OCI-LY7 (cell line): ENCODE results near the gene MTERF1. TPM values are rescaled to one million over a fixed set of nuclear protein-coding genes. Genes with fewer than 3 reads are reported as not detected.

Experiments used
- BruUV-seq: library from RNA; stranded (reverse); fragments of 400-500 nt; replicated peaks from 2 replicates; lab custom pipeline; 2021; lab: Mats Ljungman, UMichigan
- CTCF ChIA-PET: fragments of 300-600 bp; sonication (Branson Sonifier 250); formaldehyde crosslinking; loops from one replicate; lab custom pipeline; 2022; ENCODE audit warnings: antibody characterized with exemption; ENCODE audit not compliant: unreplicated experiment; lab: Charles Lee
- POLR2A ChIA-PET: fragments of 300-600 bp; sonication (Branson Sonifier 250); formaldehyde crosslinking; loops from one replicate; lab custom pipeline; 2022; ENCODE audit warnings: antibody characterized with exemption; lab: Charles Lee
- DNase-seq: peaks from one replicate; pipeline ENCODE4 v3.0.0-alpha.2; 2015; ENCODE audit warnings: low spot score
- H2AFZ ChIP-seq: fragments of 200-600 bp; sonication (generic), shearing (Covaris generic); 2 replicates; pipeline ENCODE4 v1.6.1; 2014; ENCODE audit warnings: mild to moderate bottlenecking, antibody characterized with exemption, low read length, moderate library complexity
- H3K27ac ChIP-seq: fragments of 200-600 bp; sonication (generic); 2 replicates; pipeline ENCODE4 v1.5.1; 2014; ENCODE audit warnings: mixed run types, low read depth, mild to moderate bottlenecking, moderate library complexity, low read length, inconsistent platforms; ENCODE audit not compliant: poor library complexity, severe bottlenecking
- H3K36me3 ChIP-seq: fragments of 200-600 bp; sonication (generic); 2 replicates; pipeline ENCODE4 v1.6.1; 2014; ENCODE audit warnings: mild to moderate bottlenecking, antibody characterized with exemption, low read length, moderate library complexity, mixed read lengths; ENCODE audit not compliant: insufficient read depth
- H3K4me1 ChIP-seq: fragments of 200-600 bp; sonication (generic); 2 replicates; pipeline ENCODE4 v1.5.1; 2014; ENCODE audit warnings: mild to moderate bottlenecking, low read length; ENCODE audit not compliant: insufficient read depth, poor library complexity, severe bottlenecking
- H3K4me2 ChIP-seq: fragments of 200-600 bp; sonication (generic); 2 replicates; pipeline ENCODE4 v1.6.1; 2014; ENCODE audit warnings: mild to moderate bottlenecking, low read length
- H3K4me3 ChIP-seq: fragments of 200-600 bp; sonication (generic); 2 replicates; pipeline ENCODE4 v1.5.1; 2014; ENCODE audit warnings: mild to moderate bottlenecking, low read depth, low read length; ENCODE audit not compliant: poor library complexity, severe bottlenecking
- H3K79me2 ChIP-seq: fragments of 200-600 bp; sonication (generic); 2 replicates; pipeline ENCODE4 v1.6.1; 2016; ENCODE audit warnings: low read depth, mild to moderate bottlenecking, low read length, moderate library complexity, mixed read lengths; ENCODE audit not compliant: insufficient read depth
- H3K9me2 ChIP-seq: fragments of 200-600 bp; sonication (generic); 2 replicates; pipeline ENCODE4 v1.6.1; 2016; ENCODE audit warnings: mild to moderate bottlenecking, low read length, mixed read lengths; ENCODE audit not compliant: insufficient read depth
- H3K9me3 ChIP-seq: fragments of 200-600 bp; sonication (generic); 2 replicates; pipeline ENCODE4 v1.6.1; 2014; ENCODE audit warnings: mild to moderate bottlenecking, mixed run types, low read length, mixed read lengths
- H4K20me1 ChIP-seq: fragments of 200-600 bp; sonication (generic); 2 replicates; pipeline ENCODE4 v1.6.1; 2014; ENCODE audit warnings: mild to moderate bottlenecking, antibody characterized with exemption, low read length, moderate library complexity, mixed read lengths; ENCODE audit not compliant: insufficient read depth
- CTCF ChIP-seq: fragments of 200-600 bp; sonication (generic); conservative IDR thresholded peaks from 2 replicates; pipeline ENCODE4 v1.5.1; 2014; ENCODE audit warnings: mild to moderate bottlenecking, antibody characterized with exemption, low read length, moderate library complexity, mixed read lengths
- EZH2phosphoT487 ChIP-seq: fragments of 200-600 bp; sonication (generic); IDR thresholded peaks from 2 replicates; pipeline ENCODE4 v1.6.1; 2018; ENCODE audit warnings: low read depth, borderline replicate concordance, mild to moderate bottlenecking, mixed run types, antibody characterized with exemption, low read length, moderate library complexity, mixed read lengths
- intact Hi-C: fragments of 100-400 bp; cut with micrococcal nuclease; formaldehyde crosslinking; loops from one replicate; pipeline ENCODE4 v1.10.0; 2022; ENCODE audit not compliant: unreplicated experiment
- total RNA-seq, 2 experiments: library from RNA; depleted of rRNA in 1 of 2; stranded (reverse); fragments of >200 nt in 1 of 2; shearing (Covaris generic) in 1 of 2; gene quantifications; 2 replicates each; pipeline ENCODE4 v1.2.3, GENCODE V29; 2014 to 2022

Gene MTERF1
- total RNA-seq, 2 experiments from 2014 or later: 12.6 to 21.4 TPM

- H3K4me2 ChIP-seq: no peak overlapping the region
- no peak overlapping the region for H3K27ac ChIP-seq
- peaks cover 5% of the 10 kb centered on the region; the same call in 1 of the 2 replicates for H3K9me3 ChIP-seq
- ChIA-PET POLR2A (interaction anchor here (0.7 kb wide), 1 partner anchor 1292 kb away, joined by 3 read pairs; no protein-coding TSS in a partner anchor), CTCF (no interaction called here)
- no peak for TF ChIP-seq EZH2phosphoT487
- no peak for TF ChIP-seq CTCF
- H3K9me2 ChIP-seq: no peaks in the 10 kb centered on the region
- H4K20me1 ChIP-seq: no peaks in the 10 kb centered on the region
- no peak overlapping the region for H3K4me3 ChIP-seq
- no TSS peak for BruUV-seq
- no peaks in the 10 kb centered on the region for H3K36me3 ChIP-seq
- H3K79me2 ChIP-seq: no peaks in the 10 kb centered on the region
- DNase-seq: no peak
- H2AFZ ChIP-seq: no peak overlapping the region
- intact Hi-C loops: no loop called here
- peaks cover 10% of the 10 kb centered on the region for H3K4me1 ChIP-seq
Measured at GRCh38 chr7:91847231-91847630, 33.3 kb downstream of the MTERF1 start.

- DNase-seq: no peak
- no peak for TF ChIP-seq EZH2phosphoT487
- Histone ChIP-seq H3K36me3 (no peaks in the 10 kb centered on the region), H2AFZ (no peak overlapping the region), H3K9me2 (no peaks in the 10 kb centered on the region), H3K9me3 (peaks cover 5% of the 10 kb centered on the region; the same call in 1 of the 2 replicates), H3K4me3 (no peak overlapping the region), H3K4me2 (no peak overlapping the region), H3K27ac (no peak overlapping the region), H4K20me1 (no peaks in the 10 kb centered on the region), H3K79me2 (no peaks in the 10 kb centered on the region), H3K4me1 (peaks cover 10% of the 10 kb centered on the region)
- ChIA-PET POLR2A (interaction anchor here (0.6 to 0.7 kb wide), 2 partner anchors 95 to 1292 kb away, joined by 3 to 4 read pairs; no protein-coding TSS in a partner anchor), CTCF (no interaction called here)
- intact Hi-C loops: no loop called here
- BruUV-seq: no TSS peak
Measured at GRCh38 chr7:91846436-91846835, 34.1 kb downstream of the MTERF1 start.

GRCh38 chr7:91843831-91844230 is 36.7 kb downstream of the MTERF1 start:
- Histone ChIP-seq H3K9me2 (no peaks in the 10 kb centered on the region), H3K4me2 (peak overlapping the region; percentile 35), H3K4me1 (peaks cover 10% of the 10 kb centered on the region), H3K9me3 (peaks cover 5% of the 10 kb centered on the region; the same call in 1 of the 2 replicates), H2AFZ (no peak overlapping the region), H3K36me3 (no peaks in the 10 kb centered on the region), H3K79me2 (no peaks in the 10 kb centered on the region), H4K20me1 (no peaks in the 10 kb centered on the region), H3K27ac (no peak overlapping the region), H3K4me3 (peak overlapping the region; percentile 22)
- CTCF ChIA-PET: no interaction called here
- POLR2A ChIA-PET: interaction anchor here (0.6 to 1.5 kb wide), 8 partner anchors 9 to 750 kb away, joined by 3 to 6 read pairs (median 4); no protein-coding TSS in a partner anchor
- peak; percentile 23 for DNase-seq
- intact Hi-C loops: no loop called here
- no TSS peak for BruUV-seq
- TF ChIP-seq CTCF (no peak), EZH2phosphoT487 (no peak)
